SK-N-SH treated with all-trans-retinoic acid at 6 μM for 48 hours (cell line): Measurements from ENCODE around the gene ULK3.

ENCODE experiments used
- ARNTL ChIP-seq: fragments of 450-650 bp; formaldehyde crosslinking; IDR thresholded peaks from 2 replicates; pipeline ENCODE4 v1.5.0; 2020; ENCODE audit warnings: low read depth, mild to moderate bottlenecking, moderate library complexity, borderline replicate concordance
- BACH2 ChIP-seq: fragments of 250-450 bp; sonication (Bioruptor Pico); IDR thresholded peaks from 2 replicates; pipeline ENCODE4 v1.9.0; 2021; ENCODE audit warnings: mild to moderate bottlenecking, borderline replicate concordance
- CREB5 ChIP-seq: fragments of 250-450 bp; sonication (Bioruptor Pico); IDR thresholded peaks from 2 replicates; pipeline ENCODE4 v1.5.1; 2020; ENCODE audit warnings: low read depth, mild to moderate bottlenecking, moderate library complexity
- GLIS3 ChIP-seq: fragments of 250-450 bp; sonication (Bioruptor Pico); IDR thresholded peaks from 2 replicates; pipeline ENCODE4 v1.5.0; 2020; ENCODE audit warnings: mild to moderate bottlenecking, moderate library complexity
- RARB ChIP-seq: fragments of 250-450 bp; sonication (Bioruptor Pico); IDR thresholded peaks from 2 replicates; pipeline ENCODE4 v1.8.0; 2021; ENCODE audit warnings: mild to moderate bottlenecking, moderate library complexity
- TOX ChIP-seq: fragments of 250-450 bp; sonication (Bioruptor Pico); IDR thresholded peaks from 2 replicates; pipeline ENCODE4 v1.8.0; 2021; ENCODE audit warnings: mild to moderate bottlenecking, moderate library complexity, borderline replicate concordance

- TF ChIP-seq ARNTL (CRISPR knock-in tag) (no peak), RARB (CRISPR knock-in tag) (no peak), BACH2 (CRISPR knock-in tag) (no peak), TOX (CRISPR knock-in tag) (no peak), GLIS3 (CRISPR knock-in tag) (no peak), CREB5 (no peak)
These were observed 16.0 kb downstream of the ULK3 start for GRCh38 chr15:74826921-74827320.
